ENCODE results near the gene NELFB.

The NELFB gene

GRCh38 chr9:137244486-137245449 is 10.4 kb upstream of the NELFB start:
- DNase-seq (ENCODE audit: extremely low read depth, low read depth) = no peak
- TF ChIP-seq, protein P1, sequence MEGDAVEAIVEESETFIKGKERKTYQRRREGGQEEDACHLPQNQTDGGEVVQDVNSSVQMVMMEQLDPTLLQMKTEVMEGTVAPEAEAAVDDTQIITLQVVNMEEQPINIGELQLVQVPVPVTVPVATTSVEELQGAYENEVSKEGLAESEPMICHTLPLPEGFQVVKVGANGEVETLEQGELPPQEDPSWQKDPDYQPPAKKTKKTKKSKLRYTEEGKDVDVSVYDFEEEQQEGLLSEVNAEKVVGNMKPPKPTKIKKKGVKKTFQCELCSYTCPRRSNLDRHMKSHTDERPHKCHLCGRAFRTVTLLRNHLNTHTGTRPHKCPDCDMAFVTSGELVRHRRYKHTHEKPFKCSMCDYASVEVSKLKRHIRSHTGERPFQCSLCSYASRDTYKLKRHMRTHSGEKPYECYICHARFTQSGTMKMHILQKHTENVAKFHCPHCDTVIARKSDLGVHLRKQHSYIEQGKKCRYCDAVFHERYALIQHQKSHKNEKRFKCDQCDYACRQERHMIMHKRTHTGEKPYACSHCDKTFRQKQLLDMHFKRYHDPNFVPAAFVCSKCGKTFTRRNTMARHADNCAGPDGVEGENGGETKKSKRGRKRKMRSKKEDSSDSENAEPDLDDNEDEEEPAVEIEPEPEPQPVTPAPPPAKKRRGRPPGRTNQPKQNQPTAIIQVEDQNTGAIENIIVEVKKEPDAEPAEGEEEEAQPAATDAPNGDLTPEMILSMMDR (IDR thresholded peaks at IDR 0.05; ENCODE audit: low read depth, low read length) = no peak; the same call in 1 of the 2 replicates

- TF ChIP-seq, protein P1 (IDR thresholded peaks at IDR 0.05; ENCODE audit: low read depth, low read length) = no peak
- no peak for DNase-seq (ENCODE audit: extremely low read depth, low read depth)
These were observed 9.4 kb upstream of the NELFB start for GRCh38 chr9:137245450-137246421.

DNA sequence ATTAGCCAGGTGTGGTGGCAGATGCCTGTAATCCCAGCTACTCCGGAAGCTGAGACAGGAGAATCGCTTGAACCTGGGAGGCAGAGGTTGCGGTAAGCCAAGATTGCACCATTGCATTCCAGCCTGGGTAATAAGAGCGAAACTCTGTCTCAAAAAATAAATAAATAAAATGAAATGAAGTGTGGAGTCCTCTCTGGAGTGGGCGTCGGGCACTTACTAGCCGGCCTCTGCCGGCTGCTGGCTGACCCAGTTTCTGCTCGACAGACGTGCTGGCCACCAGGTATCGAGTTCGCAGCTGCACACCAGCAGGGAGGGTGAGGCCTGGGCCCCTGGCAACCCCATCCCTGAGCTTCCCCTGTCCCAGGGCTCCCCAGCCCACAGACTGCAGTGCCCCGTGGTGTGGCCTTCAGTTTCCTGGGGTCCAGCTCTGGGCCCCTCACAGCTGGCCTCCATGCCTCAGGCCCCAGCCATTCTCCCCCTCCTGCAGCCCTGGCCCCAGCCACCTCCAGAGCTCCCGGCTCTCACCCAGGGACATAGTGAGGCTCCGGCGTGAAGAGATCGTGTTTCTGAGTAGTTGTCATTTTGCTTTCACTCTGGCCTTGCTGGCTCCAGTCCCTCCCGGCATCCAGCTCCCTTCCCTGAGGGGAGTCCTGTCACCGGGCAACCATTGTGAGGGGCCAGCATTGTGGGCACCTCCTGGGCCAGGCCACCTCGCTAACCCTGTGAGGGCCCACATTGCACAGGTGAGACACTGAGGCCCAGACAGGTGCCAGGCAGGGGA is 7.8 kb upstream of the NELFB start:
- DNase-seq (ENCODE audit: extremely low read depth, low read depth) = no peak
- TF ChIP-seq, protein P1 (IDR thresholded peaks at IDR 0.05; ENCODE audit: low read depth, low read length) = no peak

DNA sequence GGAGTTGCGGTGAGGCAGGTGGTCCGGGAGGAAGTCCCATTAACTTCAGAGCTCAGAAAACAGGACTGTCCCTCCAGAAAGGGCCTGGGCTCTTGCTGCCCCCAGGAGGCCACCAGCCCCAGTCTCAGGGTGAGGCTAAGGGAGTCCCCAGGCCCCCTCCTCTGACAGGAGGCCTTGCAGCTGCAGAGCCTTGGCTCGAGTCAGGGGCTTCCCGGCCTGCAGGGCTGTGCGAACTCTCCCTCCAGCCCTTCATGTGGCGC is 7.3 kb upstream of the NELFB start:
- TF ChIP-seq, protein P1 (IDR thresholded peaks at IDR 0.05; ENCODE audit: low read depth, low read length) = no peak
- no peak for DNase-seq (ENCODE audit: extremely low read depth, low read depth)

- TF ChIP-seq, protein P1 (IDR thresholded peaks at IDR 0.05; ENCODE audit: low read depth, low read length) = no peak
- DNase-seq (ENCODE audit: extremely low read depth, low read depth) = no peak
These were observed 4.6 kb upstream of the NELFB start for GRCh38 chr9:137250329-137251193.

GRCh38 chr9:137251194-137251461 is 4.0 kb upstream of the NELFB start, which contains the start of gene STPG3:
Gene STPG3 (plus strand): TSS chr9:137251286. CDS start chr9:137251287, 1 bp downstream.
- no peak for DNase-seq (ENCODE audit: extremely low read depth, low read depth)
- TF ChIP-seq, protein P1 (IDR thresholded peaks at IDR 0.05; ENCODE audit: low read depth, low read length) = no peak

Measured in AG09319 (cell line).